ENCODE data around the gene WFS1. TPM values are rescaled to one million over a fixed set of nuclear protein-coding genes. Genes with fewer than 3 reads are reported as not detected.

The WFS1 gene
- total RNA-seq, 1 experiment from 2014 or later, result 21.5 TPM

DNA sequence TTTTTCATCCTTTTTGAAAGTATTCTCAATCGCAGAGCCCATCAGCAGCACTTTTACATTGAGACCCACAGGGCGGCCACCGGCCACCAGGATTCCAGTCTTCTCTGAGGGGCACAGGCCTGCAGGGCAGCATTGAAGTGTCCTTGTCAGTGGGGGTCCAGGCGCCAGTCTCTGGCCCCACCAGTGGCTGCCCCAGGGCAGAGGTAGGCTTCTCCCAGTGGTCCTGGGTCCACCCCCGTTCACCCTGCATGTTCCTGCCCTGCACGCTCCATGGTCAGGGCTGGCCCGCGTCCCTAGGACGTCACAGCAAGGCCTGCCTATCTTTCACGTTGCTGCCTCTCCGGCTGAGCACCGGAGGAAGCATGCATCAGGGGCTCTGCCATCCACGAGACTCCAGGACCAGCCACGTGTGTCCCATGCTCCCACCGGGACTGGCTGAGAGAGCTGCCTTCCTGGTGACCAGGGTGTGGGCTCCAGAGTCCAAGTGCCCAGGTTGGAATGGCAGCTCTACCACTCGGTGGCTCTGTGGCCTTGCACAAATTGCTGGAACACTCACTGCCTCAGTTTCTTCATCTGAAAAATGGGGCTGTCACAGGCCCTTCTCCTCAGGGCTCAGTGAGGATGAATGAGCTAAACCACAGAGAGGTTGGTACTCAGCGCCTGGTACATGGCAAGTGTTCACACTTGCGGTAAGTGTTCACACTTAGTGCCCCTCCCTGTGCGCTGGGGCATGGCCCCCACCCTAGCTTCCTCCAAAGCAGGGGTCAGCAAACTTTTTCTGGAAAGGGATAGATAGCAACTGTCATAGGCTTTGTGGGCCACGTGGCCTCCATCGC is 38.6 kb upstream of the WFS1 start:
- ChIA-PET POLR2A (no interaction called here), CTCF (no interaction called here), RAD21 (ENCODE audit: low non-redundant PET in 1 of 2, low total read pairs in 2 of 2, uncharacterized antibody in 2 of 2, unreplicated experiment in 2 of 2) (no interaction called here)
- Histone ChIP-seq H3K9me3 (ENCODE audit: control insufficient read depth in 1 of 2, insufficient read depth in 1 of 2, low read depth in 1 of 2, low read length in 2 of 2) (no peaks in the 10 kb centered on the region), H3K4me1 (ENCODE audit: control insufficient read depth in 1 of 2, insufficient read depth in 2 of 2, low read length in 2 of 2) (no peaks in the 10 kb centered on the region), H3K9me2 (ENCODE audit: insufficient read depth) (no peaks in the 10 kb centered on the region), H3K27me3 (ENCODE audit: insufficient read depth, low read length) (no peaks in the 10 kb centered on the region), H3K4me2 (ENCODE audit: low read length) (no peak overlapping the region), H3K27ac (ENCODE audit: low read depth, low read length) (no peak overlapping the region), H3K79me2 (ENCODE audit: insufficient read depth, low read length) (no peaks in the 10 kb centered on the region), H4K20me1 (ENCODE audit: insufficient read depth) (no peaks in the 10 kb centered on the region), H2AFZ (ENCODE audit: low read depth, low read length, poor library complexity, severe bottlenecking) (no peak overlapping the region), H3K36me3 (ENCODE audit: control insufficient read depth in 1 of 2, insufficient read depth in 2 of 2, low read length in 2 of 2) (no peaks in the 10 kb centered on the region), H3K4me3 (replicated peaks in 1 of 2; ENCODE audit: low read depth in 1 of 2, low read length in 2 of 2) (no peak overlapping the region), H3K9ac (ENCODE audit: low read length) (no peak overlapping the region)
- TF ChIP-seq CEBPB (IDR thresholded peaks at IDR 0.05; ENCODE audit: low read depth) (no peak), EZH2phosphoT487 (IDR thresholded peaks at IDR 0.05; ENCODE audit: borderline replicate concordance) (no peak), POLR2AphosphoS5 (IDR thresholded peaks at IDR 0.05; ENCODE audit: low read depth, low read length) (no peak)
- no peak for ATAC-seq
- BruUV-seq (replicated peaks), result no TSS peak
- intact Hi-C loops (cut with micrococcal nuclease), result no loop called here
- no peak for DNase-seq (ENCODE audit: low read depth, low spot score)

DNA sequence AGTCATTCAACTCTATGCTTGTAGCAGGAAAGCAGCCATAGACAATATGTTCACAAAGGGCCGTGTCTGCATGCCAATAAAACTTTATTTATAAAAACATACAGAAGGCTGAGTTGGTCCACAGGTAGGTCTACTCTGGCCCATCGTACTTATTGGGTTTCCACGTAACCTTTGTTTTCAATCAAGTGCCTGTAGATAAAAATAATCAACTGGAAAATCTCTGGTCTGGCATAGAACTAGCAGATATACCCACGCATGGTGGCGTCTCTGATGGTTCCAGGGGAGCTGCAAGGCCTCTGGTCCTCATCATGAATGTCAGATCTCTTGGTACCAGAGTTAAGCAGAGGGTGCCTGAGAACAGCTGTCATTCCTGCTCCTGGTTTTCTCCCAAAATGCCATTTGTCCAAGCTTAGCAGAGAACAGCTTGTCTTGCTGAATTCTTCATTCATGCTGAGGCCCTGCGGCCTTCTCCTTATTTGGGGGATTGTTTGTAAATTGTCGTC is 37.9 kb upstream of the WFS1 start:
- no peak for DNase-seq (ENCODE audit: low read depth, low spot score)
- no peak overlapping the region for H3K4me2 ChIP-seq (ENCODE audit: low read length)
- no peak overlapping the region for H2AFZ ChIP-seq (ENCODE audit: low read depth, low read length, poor library complexity, severe bottlenecking)
- H3K27ac ChIP-seq (ENCODE audit: low read depth, low read length), result no peak overlapping the region
- no peaks in the 10 kb centered on the region for H3K9me3 ChIP-seq (ENCODE audit: control insufficient read depth in 1 of 2, insufficient read depth in 1 of 2, low read depth in 1 of 2, low read length in 2 of 2)
- no peaks in the 10 kb centered on the region for H3K79me2 ChIP-seq (ENCODE audit: insufficient read depth, low read length)
- BruUV-seq (replicated peaks), result no TSS peak
- TF ChIP-seq CEBPB (IDR thresholded peaks at IDR 0.05; ENCODE audit: low read depth), result no peak
- no peak for TF ChIP-seq POLR2A (IDR thresholded peaks at IDR 0.05; ENCODE audit: borderline replicate concordance, extremely low read depth, insufficient read depth, insufficient read length)
- ChIA-PET CTCF (no interaction called here), RAD21 (ENCODE audit: low non-redundant PET in 1 of 2, low total read pairs in 2 of 2, uncharacterized antibody in 2 of 2, unreplicated experiment in 2 of 2) (no interaction called here), POLR2A (no interaction called here)
- H3K4me1 ChIP-seq (ENCODE audit: control insufficient read depth in 1 of 2, insufficient read depth in 2 of 2, low read length in 2 of 2), result no peaks in the 10 kb centered on the region
- H3K9ac ChIP-seq (ENCODE audit: low read length), result no peak overlapping the region
- H4K20me1 ChIP-seq (ENCODE audit: insufficient read depth), result no peaks in the 10 kb centered on the region
- intact Hi-C loops (cut with micrococcal nuclease), result no loop called here
- H3K9me2 ChIP-seq (ENCODE audit: insufficient read depth), result no peaks in the 10 kb centered on the region
- no peaks in the 10 kb centered on the region for H3K36me3 ChIP-seq (ENCODE audit: control insufficient read depth in 1 of 2, insufficient read depth in 2 of 2, low read length in 2 of 2)
- no peak overlapping the region for H3K4me3 ChIP-seq (replicated peaks in 1 of 2; ENCODE audit: low read depth in 1 of 2, low read length in 2 of 2)
- ATAC-seq, result no peak
- H3K27me3 ChIP-seq (ENCODE audit: insufficient read depth, low read length), result no peaks in the 10 kb centered on the region

All from HCT116 (cell line).